ENCODE measurements around the gene DHRSX. TPM values are rescaled to one million over a fixed set of nuclear protein-coding genes. Genes with fewer than 3 reads are reported as not detected.
A peak's percentile ranks its signal among the peaks of the same experiment; 100 is the strongest.

The DHRSX gene
- total RNA-seq, 2 donors from 2014 or later = 24.2 to 37.1 TPM

- 78% methylated on average over 9 of the region's 9 CpGs for WGBS
- intact Hi-C loops (cut with DNase I) = no loop called here
- no peak for DNase-seq (ENCODE audit: low spot score)
Measured at GRCh38 chrX:2321411-2321810, 179.4 kb downstream of the DHRSX start.

DNA sequence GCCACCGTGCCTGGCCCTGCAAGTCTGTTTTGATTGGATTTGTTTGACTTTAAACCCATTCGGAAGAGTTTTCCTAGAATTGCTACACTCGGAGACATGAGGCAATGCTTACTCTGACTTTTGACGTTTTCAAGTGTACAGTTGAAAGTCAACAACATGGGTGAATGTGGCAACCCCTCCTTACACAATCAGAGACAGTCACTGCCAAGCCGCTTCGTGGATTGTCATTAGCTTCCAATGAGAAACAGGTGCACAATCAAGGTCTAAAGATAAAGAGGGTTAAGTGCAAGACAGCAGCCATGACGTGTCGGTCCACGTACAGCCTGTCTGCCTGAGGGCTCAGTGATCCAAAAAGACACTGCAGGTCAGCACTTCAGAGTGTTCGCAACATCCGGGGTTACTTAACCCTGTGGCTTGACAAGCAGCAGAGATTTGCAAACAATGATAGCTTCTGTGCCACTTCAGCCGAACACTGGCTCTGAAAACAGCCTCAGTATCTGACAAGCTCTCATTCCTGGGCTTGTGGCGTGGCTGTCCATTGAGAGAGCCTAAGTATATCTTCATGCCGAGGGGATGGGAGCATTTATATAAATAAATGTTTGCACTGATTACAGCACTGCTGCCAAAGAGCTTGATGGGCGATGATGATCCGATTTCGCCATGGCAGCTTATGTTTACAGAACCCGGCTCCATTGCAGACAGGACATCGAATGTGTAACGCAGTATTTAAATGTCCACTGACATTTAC, 180.0 kb downstream of the DHRSX start:
- H3K27ac ChIP-seq = peak overlapping the region in 1 of 2 donors; percentile 36
- H3K9me3 ChIP-seq = no peaks in the 10 kb centered on the region
- H3K36me3 ChIP-seq = no peaks in the 10 kb centered on the region
- peak; percentile 27 for DNase-seq (ENCODE audit: low spot score)
- intact Hi-C loops (cut with DNase I) = no loop called here
- H3K27me3 ChIP-seq (replicated peaks; ENCODE audit: insufficient read depth) = no peaks in the 10 kb centered on the region
- WGBS = 41% methylated on average over 20 of the region's 20 CpGs
- no peak overlapping the region for H3K4me3 ChIP-seq
- TF ChIP-seq POLR2AphosphoS5 (IDR thresholded peaks at IDR 0.05) = no peak
- no peak for TF ChIP-seq POLR2A (IDR thresholded peaks at IDR 0.05)
- TF ChIP-seq, protein P1, sequence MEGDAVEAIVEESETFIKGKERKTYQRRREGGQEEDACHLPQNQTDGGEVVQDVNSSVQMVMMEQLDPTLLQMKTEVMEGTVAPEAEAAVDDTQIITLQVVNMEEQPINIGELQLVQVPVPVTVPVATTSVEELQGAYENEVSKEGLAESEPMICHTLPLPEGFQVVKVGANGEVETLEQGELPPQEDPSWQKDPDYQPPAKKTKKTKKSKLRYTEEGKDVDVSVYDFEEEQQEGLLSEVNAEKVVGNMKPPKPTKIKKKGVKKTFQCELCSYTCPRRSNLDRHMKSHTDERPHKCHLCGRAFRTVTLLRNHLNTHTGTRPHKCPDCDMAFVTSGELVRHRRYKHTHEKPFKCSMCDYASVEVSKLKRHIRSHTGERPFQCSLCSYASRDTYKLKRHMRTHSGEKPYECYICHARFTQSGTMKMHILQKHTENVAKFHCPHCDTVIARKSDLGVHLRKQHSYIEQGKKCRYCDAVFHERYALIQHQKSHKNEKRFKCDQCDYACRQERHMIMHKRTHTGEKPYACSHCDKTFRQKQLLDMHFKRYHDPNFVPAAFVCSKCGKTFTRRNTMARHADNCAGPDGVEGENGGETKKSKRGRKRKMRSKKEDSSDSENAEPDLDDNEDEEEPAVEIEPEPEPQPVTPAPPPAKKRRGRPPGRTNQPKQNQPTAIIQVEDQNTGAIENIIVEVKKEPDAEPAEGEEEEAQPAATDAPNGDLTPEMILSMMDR (IDR thresholded peaks at IDR 0.05) = no peak
- H3K4me1 ChIP-seq (replicated peaks) = no peaks in the 10 kb centered on the region

More at GRCh38 chrX:2321411-2321810, 179.4 kb downstream of the DHRSX start:
- Histone ChIP-seq H3K36me3 (no peaks in the 10 kb centered on the region), H3K27me3 (replicated peaks; ENCODE audit: insufficient read depth) (no peaks in the 10 kb centered on the region), H3K4me1 (replicated peaks) (no peaks in the 10 kb centered on the region), H3K27ac (no peak overlapping the region), H3K9me3 (no peaks in the 10 kb centered on the region), H3K4me3 (no peak overlapping the region)
- no peak for TF ChIP-seq POLR2AphosphoS5 (IDR thresholded peaks at IDR 0.05)

DNA sequence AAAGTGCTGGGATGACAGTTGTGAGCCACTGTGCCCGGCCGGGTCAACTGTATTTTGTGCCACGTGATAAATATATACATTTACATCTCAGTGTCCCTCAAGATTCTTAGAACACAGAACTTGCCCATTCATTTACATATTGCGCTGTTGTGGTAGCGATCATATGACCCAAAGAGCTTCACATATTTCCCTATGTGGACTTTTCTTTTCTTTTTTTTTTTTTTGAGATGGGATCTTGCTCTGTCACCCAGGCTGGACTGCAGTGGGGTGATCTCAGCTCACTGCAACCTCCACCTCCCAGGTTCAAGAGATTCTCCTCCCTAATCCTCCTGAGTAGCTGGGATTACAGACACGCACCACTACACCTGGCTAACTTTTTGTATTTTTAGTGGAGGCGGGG, 180.7 kb downstream of the DHRSX start:
- H3K27me3 ChIP-seq (replicated peaks; ENCODE audit: insufficient read depth) = no peaks in the 10 kb centered on the region
- no peaks in the 10 kb centered on the region for H3K4me1 ChIP-seq (replicated peaks)
- H3K4me3 ChIP-seq = no peak overlapping the region
- intact Hi-C loops (cut with DNase I) = no loop called here
- TF ChIP-seq POLR2AphosphoS5 (IDR thresholded peaks at IDR 0.05) (no peak), POLR2A (IDR thresholded peaks at IDR 0.05) (no peak)
- TF ChIP-seq, protein P1 (IDR thresholded peaks at IDR 0.05) = no peak
- no peak for DNase-seq (ENCODE audit: low spot score)
- H3K27ac ChIP-seq = no peak overlapping the region
- H3K36me3 ChIP-seq = no peaks in the 10 kb centered on the region
- 91% methylated on average over 7 of the region's 7 CpGs for WGBS
- no peaks in the 10 kb centered on the region for H3K9me3 ChIP-seq

DNA sequence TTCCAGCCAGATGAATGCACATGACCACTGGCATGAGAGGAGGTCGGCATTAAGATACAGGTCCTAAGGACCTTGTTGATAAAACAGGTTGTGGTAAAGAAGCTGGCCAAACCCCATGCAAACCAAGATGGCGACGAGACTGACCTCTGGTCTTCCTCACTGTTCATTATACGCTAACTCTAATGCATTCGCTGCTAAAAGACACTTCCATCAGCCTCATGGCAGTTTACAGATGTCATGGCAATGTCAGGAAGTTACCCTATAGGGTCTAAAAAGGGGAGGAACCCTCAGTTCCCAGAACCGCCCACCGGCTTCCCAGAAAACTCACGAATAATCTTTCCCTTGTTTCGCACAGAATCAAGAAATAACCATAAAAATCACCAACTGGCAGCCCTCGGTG, 182.4 kb downstream of the DHRSX start:
- no peak for TF ChIP-seq POLR2AphosphoS5 (IDR thresholded peaks at IDR 0.05)
- no peak for TF ChIP-seq POLR2A (IDR thresholded peaks at IDR 0.05)
- TF ChIP-seq, protein P1 (IDR thresholded peaks at IDR 0.05) = no peak
- DNase-seq (ENCODE audit: low spot score) = no peak
- intact Hi-C loops (cut with DNase I) = no loop called here
- WGBS = 94% methylated on average over 10 of the region's 10 CpGs
- Histone ChIP-seq H3K4me1 (replicated peaks) (no peaks in the 10 kb centered on the region), H3K9me3 (no peaks in the 10 kb centered on the region), H3K27ac (no peak overlapping the region), H3K36me3 (no peaks in the 10 kb centered on the region), H3K4me3 (no peak overlapping the region), H3K27me3 (replicated peaks; ENCODE audit: insufficient read depth) (no peaks in the 10 kb centered on the region)

- Histone ChIP-seq H3K4me3 (no peak overlapping the region), H3K27ac (no peak overlapping the region), H3K9me3 (no peaks in the 10 kb centered on the region), H3K4me1 (replicated peaks) (no peaks in the 10 kb centered on the region), H3K36me3 (no peaks in the 10 kb centered on the region), H3K27me3 (replicated peaks; ENCODE audit: insufficient read depth) (no peaks in the 10 kb centered on the region)
- DNase-seq (ENCODE audit: low spot score) = no peak
- TF ChIP-seq POLR2A (IDR thresholded peaks at IDR 0.05) (no peak), POLR2AphosphoS5 (IDR thresholded peaks at IDR 0.05) (no peak)
- TF ChIP-seq, protein P1 (IDR thresholded peaks at IDR 0.05) = no peak
- 66% methylated on average over 8 of the region's 8 CpGs for WGBS
- intact Hi-C loops (cut with DNase I) = no loop called here
Measured at GRCh38 chrX:2317527-2318055, 183.2 kb downstream of the DHRSX start.

Data from prostate gland (tissue), 2 donors.